Keratinocyte (primary cell): ENCODE measurements around the gene PTCHD1. TPM values are rescaled to one million over a fixed set of nuclear protein-coding genes. Genes with fewer than 3 reads are reported as not detected.

Experiments used
- DNase-seq: peaks from one replicate; pipeline ENCODE4 v3.0.0-alpha.2; 2011; ENCODE audit warnings: low read depth, missing footprints, low spot score
- FAIRE-seq: peaks from 2 replicates; lab custom pipeline; 2011; peaks lifted over from hg19 to GRCh38; lab: Jason Lieb, UNC
- H2AFZ ChIP-seq: 2 replicates; pipeline ENCODE4 v1.6.0; 2012; ENCODE audit warnings: low read length, control low read depth, inconsistent platforms; ENCODE audit not compliant: control insufficient read depth
- H3K27ac ChIP-seq: 2 replicates; pipeline ENCODE4 v1.5.1; 2011; ENCODE audit warnings: low read length; ENCODE audit not compliant: control insufficient read depth, insufficient read depth
- H3K27me3 ChIP-seq: 3 replicates; pipeline ENCODE4 v1.6.0; 2011; ENCODE audit warnings: low read length; ENCODE audit not compliant: control insufficient read depth, insufficient read depth; ENCODE audit errors: extremely low read depth
- H3K36me3 ChIP-seq, 2 experiments: 2 replicates in 1 of 2; 3 replicates in 1 of 2; pipeline ENCODE4 v1.5.1; 2011; ENCODE audit warnings: low read length in 2 of 2, mild to moderate bottlenecking in 1 of 2; ENCODE audit not compliant: control insufficient read depth in 2 of 2, insufficient read depth in 2 of 2; ENCODE audit errors: extremely low read depth in 1 of 2
- H3K4me1 ChIP-seq: 3 replicates; pipeline ENCODE4 v1.5.1; 2011; ENCODE audit warnings: low read length; ENCODE audit not compliant: control insufficient read depth, insufficient read depth; ENCODE audit errors: extremely low read depth
- H3K4me2 ChIP-seq: 3 replicates; pipeline ENCODE4 v1.6.0; 2011; ENCODE audit warnings: low read depth, low read length; ENCODE audit not compliant: control insufficient read depth, insufficient read depth; ENCODE audit errors: extremely low read depth
- H3K4me3 ChIP-seq, 3 experiments: fragments of 200-600 bp in 1 of 3; sonication (generic) in 1 of 3; 2 replicates in 2 of 3; 3 replicates in 1 of 3; pipeline ENCODE4 v1.5.1; 2011 to 2016; ENCODE audit warnings: low read length in 3 of 3, mild to moderate bottlenecking in 3 of 3, control low read depth in 2 of 3, inconsistent platforms in 1 of 3, low read depth in 1 of 3, mixed read lengths in 1 of 3, mixed run types in 1 of 3, moderate library complexity in 1 of 3; ENCODE audit not compliant: control insufficient read depth in 2 of 3, insufficient read depth in 2 of 3; ENCODE audit errors: extremely low read depth in 1 of 3
- H3K79me2 ChIP-seq: 2 replicates; pipeline ENCODE4 v1.6.0; 2012; ENCODE audit warnings: low read length; ENCODE audit not compliant: control insufficient read depth, insufficient read depth
- H3K9ac ChIP-seq: 3 replicates; pipeline ENCODE4 v1.6.0; 2011; ENCODE audit warnings: low read length; ENCODE audit not compliant: control insufficient read depth, insufficient read depth; ENCODE audit errors: extremely low read depth
- H3K9me1 ChIP-seq: 3 replicates; pipeline ENCODE4 v1.6.0; 2011; ENCODE audit warnings: low read length; ENCODE audit not compliant: control insufficient read depth, insufficient read depth; ENCODE audit errors: extremely low read depth
- H3K9me3 ChIP-seq: 2 replicates; pipeline ENCODE4 v1.5.1; 2012; ENCODE audit warnings: low read depth, low read length; ENCODE audit not compliant: control insufficient read depth
- H4K20me1 ChIP-seq: 3 replicates; pipeline ENCODE4 v1.6.0; 2011; ENCODE audit warnings: low read length; ENCODE audit not compliant: control insufficient read depth, insufficient read depth; ENCODE audit errors: extremely low read depth
- CTCF ChIP-seq, 3 experiments: IDR thresholded peaks in 1 of 3; conservative IDR thresholded peaks in 1 of 3; optimal IDR thresholded peaks in 1 of 3; 2 replicates in 2 of 3; 3 replicates in 1 of 3; pipeline versions ENCODE3 to v1.5.1; 2011; ENCODE audit warnings: low read length in 3 of 3, mild to moderate bottlenecking in 3 of 3, moderate library complexity in 2 of 3, control low read depth in 1 of 3, inconsistent platforms in 1 of 3; ENCODE audit not compliant: insufficient read depth in 2 of 3; ENCODE audit errors: extremely low read depth in 1 of 3
- EZH2 ChIP-seq: IDR thresholded peaks from one replicate; pipeline ENCODE4 v1.6.1; 2012; ENCODE audit warnings: inconsistent platforms, mild to moderate bottlenecking, low read length, moderate library complexity
- dilution Hi-C: fragments of 300-500 bp; cut with MboI; formaldehyde crosslinking; loops from one replicate; pipeline ENCODE4 v1.7.0; 2020; ENCODE audit warnings: low sequenced_read_pairs; ENCODE audit not compliant: extremely low pct_ligation_motif_present
- polyA plus RNA-seq, 5 experiments: library from polyadenylated mRNA; depleted of rRNA in 3 of 5; stranded (reverse) in 3 of 5; stranded (forward) in 1 of 5; unstranded in 1 of 5; fragments of >200 nt; gene quantifications; 1 replicate in 1 of 5; 2 replicates in 3 of 5; 3 replicates in 1 of 5; pipeline versions ENCODE4 v1.2.1 to v1.2.3, GENCODE V29; 2011 to 2012; ENCODE audit warnings: missing spikeins in 2 of 5, low read depth in 1 of 5, low replicate concordance in 1 of 5

PTCHD1 gene
- polyA plus RNA-seq, 1 donor (not counting 4 experiments of a cell fraction or from before 2014, with no cell fraction given) = not detected

GRCh38 chrX:23338334-23338733 is 3.7 kb downstream of the PTCHD1 start:
- no peak overlapping the region for H3K4me2 ChIP-seq
- H3K9me3 ChIP-seq = no peaks in the 10 kb centered on the region
- no peaks in the 10 kb centered on the region for H3K4me1 ChIP-seq
- no peaks in the 10 kb centered on the region for H3K79me2 ChIP-seq
- dilution Hi-C loops = no loop called here
- no peaks in the 10 kb centered on the region for H3K36me3 ChIP-seq
- H3K9ac ChIP-seq = no peak overlapping the region
- H4K20me1 ChIP-seq = no peaks in the 10 kb centered on the region
- peaks cover 24% of the 10 kb centered on the region for H3K27me3 ChIP-seq
- no peaks in the 10 kb centered on the region for H3K9me1 ChIP-seq
- no peak overlapping the region for H3K4me3 ChIP-seq
- no peak for DNase-seq
- no peak for FAIRE-seq
- no peak overlapping the region for H2AFZ ChIP-seq
- TF ChIP-seq CTCF (optimal IDR thresholded peaks at IDR 0.05 in 1 of 3, IDR thresholded peaks at IDR 0.05 in 1 of 3, conservative IDR thresholded peaks at IDR 0.05 in 1 of 3; ENCODE audit: extremely low read depth in 1 of 3, insufficient read depth in 2 of 3, low read length in 3 of 3) (no peak), EZH2 (no peak)
- H3K27ac ChIP-seq = no peak overlapping the region

DNA sequence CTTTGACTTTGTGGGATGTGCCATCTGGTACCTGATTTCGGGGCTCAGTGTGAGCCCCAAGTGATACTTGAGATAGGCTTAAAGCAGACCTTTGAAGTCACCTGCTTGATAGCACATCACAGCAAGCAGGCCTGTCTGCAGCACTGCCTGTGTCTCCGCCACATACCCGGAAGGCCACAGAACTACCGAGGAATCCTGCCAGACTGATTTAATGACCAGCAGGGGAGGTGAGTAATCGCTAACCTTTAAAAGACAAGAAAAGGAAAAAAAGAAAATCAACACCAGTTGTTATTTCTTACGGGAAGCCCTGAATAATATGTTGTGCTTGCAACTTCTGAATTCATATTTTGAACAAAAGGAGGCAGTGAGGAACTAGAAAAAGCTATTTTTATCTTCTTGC is 6.8 kb downstream of the PTCHD1 start:
- Histone ChIP-seq H3K9ac (no peak overlapping the region), H3K27ac (no peak overlapping the region)

More for the DNA sequence above, 6.8 kb downstream of the PTCHD1 start:
- no peaks in the 10 kb centered on the region for H3K27me3 ChIP-seq
- H3K9me3 ChIP-seq = no peaks in the 10 kb centered on the region
- H3K36me3 ChIP-seq = no peaks in the 10 kb centered on the region
- no peaks in the 10 kb centered on the region for H3K9me1 ChIP-seq
- FAIRE-seq (no peak), DNase-seq (no peak)
- no peak overlapping the region for H2AFZ ChIP-seq
- no peaks in the 10 kb centered on the region for H3K79me2 ChIP-seq
- no peaks in the 10 kb centered on the region for H3K4me1 ChIP-seq
- no peak overlapping the region for H3K4me3 ChIP-seq
- H4K20me1 ChIP-seq = no peaks in the 10 kb centered on the region
- TF ChIP-seq EZH2 = no peak
- TF ChIP-seq CTCF (optimal IDR thresholded peaks at IDR 0.05 in 1 of 3, IDR thresholded peaks at IDR 0.05 in 1 of 3, conservative IDR thresholded peaks at IDR 0.05 in 1 of 3; ENCODE audit: extremely low read depth in 1 of 3, insufficient read depth in 2 of 3, low read length in 3 of 3) = no peak
- no peak overlapping the region for H3K4me2 ChIP-seq
- dilution Hi-C loops = no loop called here
